GF-D8 (cell line): ENCODE measurements around the gene IL33.
"Not testable (repeated sequence)": the region's sequence is repeated elsewhere in the genome, so short reads cannot be mapped to it uniquely, and the experiment has no call there.

Experiments
- DNase-seq: peaks from one replicate; lab custom pipeline; 2025; lab: John Stamatoyannopoulos, UW

IL33 gene

GRCh38 chr9:6215562-6215961 lies at the start of gene IL33:
Gene IL33, plus strand, starts transcription at chr9:6215807. Its CDS starts 25,888 bp downstream, at chr9:6241695.
- DNase-seq = no peak

GRCh38 chr9:6171667-6172066 lies 43.9 kb upstream of the IL33 start:
- DNase-seq = no peak

GRCh38 chr9:6173914-6174313 lies 41.7 kb upstream of the IL33 start:
- no peak for DNase-seq

GRCh38 chr9:6182549-6183226 lies 32.9 kb upstream of the IL33 start:
- DNase-seq = not testable (repeated sequence)

GRCh38 chr9:6183227-6183551 lies 32.4 kb upstream of the IL33 start:
- DNase-seq = no peak

- DNase-seq = no peak
Measured at GRCh38 chr9:6183627-6184026, 32.0 kb upstream of the IL33 start.

- no peak for DNase-seq
Measured at GRCh38 chr9:6184749-6185645, 30.6 kb upstream of the IL33 start.

GRCh38 chr9:6186691-6187090 lies 28.9 kb upstream of the IL33 start:
- DNase-seq = no peak

- no peak for DNase-seq
Measured at GRCh38 chr9:6187272-6187671, 28.3 kb upstream of the IL33 start.

- DNase-seq = no peak
Measured at GRCh38 chr9:6188466-6188865, 27.1 kb upstream of the IL33 start.

GRCh38 chr9:6188906-6189305 lies 26.7 kb upstream of the IL33 start:
- DNase-seq = no peak

- DNase-seq = no peak
Measured at GRCh38 chr9:6194934-6195333, 20.7 kb upstream of the IL33 start.

- no peak for DNase-seq
Measured at GRCh38 chr9:6195714-6196360, 19.8 kb upstream of the IL33 start.

GRCh38 chr9:6197330-6197729 lies 18.3 kb upstream of the IL33 start:
- DNase-seq = no peak

- no peak for DNase-seq
Measured at GRCh38 chr9:6198251-6198650, 17.4 kb upstream of the IL33 start.

GRCh38 chr9:6199596-6199995 lies 16.0 kb upstream of the IL33 start:
- no peak for DNase-seq

GRCh38 chr9:6200761-6201160 lies 14.8 kb upstream of the IL33 start:
- DNase-seq = no peak

GRCh38 chr9:6209966-6210365 lies 5.6 kb upstream of the IL33 start:
- DNase-seq = no peak

GRCh38 chr9:6212722-6213375 lies 2.8 kb upstream of the IL33 start:
- no peak for DNase-seq

- no peak for DNase-seq
Measured at GRCh38 chr9:6214434-6214833, 1.2 kb upstream of the IL33 start.

- no peak for DNase-seq
Measured at GRCh38 chr9:6214903-6215302, 704 bp upstream of the IL33 start.

GRCh38 chr9:6216002-6216401 lies 395 bp downstream of the IL33 start:
- DNase-seq = no peak

GRCh38 chr9:6216951-6217350 lies 1.3 kb downstream of the IL33 start:
- no peak for DNase-seq
